AG04449 (cell line): ENCODE results near the gene HS6ST3.

Source experiments
- CTCF ChIA-PET: fragments of 350-600 bp; formaldehyde crosslinking; extraction: SDS; loops from one replicate; lab custom pipeline; 2021; ENCODE audit warnings: antibody characterized with exemption; lab: Yijun Ruan, JAX
- POLR2A ChIA-PET: fragments of 400-600, 350-600 bp; formaldehyde crosslinking; extraction: SDS; loops from one replicate; lab custom pipeline; 2020; ENCODE audit warnings: antibody characterized with exemption, inconsistent platforms; lab: Yijun Ruan, JAX
- DNase-seq: peaks from one replicate; pipeline ENCODE4 v3.0.0-alpha.2; 2010; ENCODE audit warnings: low read depth, low spot score
- H3K4me3 ChIP-seq: 2 replicates; pipeline ENCODE4 v1.5.1; 2011; ENCODE audit warnings: low read depth, mild to moderate bottlenecking, control low read depth, low read length
- TF ChIP-seq, protein P1 (sequence below): IDR thresholded peaks from one replicate; pipeline ENCODE4 v1.5.1; 2011; ENCODE audit warnings: mild to moderate bottlenecking, moderate library complexity, low read length, control low read depth, inconsistent platforms; ENCODE audit not compliant: insufficient read depth; ENCODE audit errors: missing control alignments

Gene HS6ST3

DNA sequence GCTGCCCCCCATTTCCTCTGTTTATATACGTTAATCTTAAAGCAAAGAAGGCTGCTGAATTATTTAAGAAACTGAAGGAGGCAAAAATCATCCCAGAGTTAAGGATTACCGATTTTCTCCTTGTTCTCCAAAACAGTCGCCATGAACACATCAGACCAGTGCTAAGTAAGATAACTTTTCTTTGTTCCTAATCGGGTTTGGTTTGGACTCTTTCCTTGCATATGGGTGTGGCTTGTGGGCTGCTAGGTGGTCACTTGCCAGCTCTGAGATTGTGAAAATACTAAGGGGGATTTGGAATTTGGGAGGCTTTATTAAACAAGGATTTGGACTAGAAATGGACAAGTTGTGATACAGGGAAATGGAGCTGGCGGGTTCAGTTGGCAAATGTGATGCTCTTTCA is 692.3 kb downstream of the HS6ST3 start:
- ChIA-PET CTCF (no interaction called here), POLR2A (no interaction called here)
- DNase-seq = no peak
- no peak overlapping the region for H3K4me3 ChIP-seq
- TF ChIP-seq, protein P1, sequence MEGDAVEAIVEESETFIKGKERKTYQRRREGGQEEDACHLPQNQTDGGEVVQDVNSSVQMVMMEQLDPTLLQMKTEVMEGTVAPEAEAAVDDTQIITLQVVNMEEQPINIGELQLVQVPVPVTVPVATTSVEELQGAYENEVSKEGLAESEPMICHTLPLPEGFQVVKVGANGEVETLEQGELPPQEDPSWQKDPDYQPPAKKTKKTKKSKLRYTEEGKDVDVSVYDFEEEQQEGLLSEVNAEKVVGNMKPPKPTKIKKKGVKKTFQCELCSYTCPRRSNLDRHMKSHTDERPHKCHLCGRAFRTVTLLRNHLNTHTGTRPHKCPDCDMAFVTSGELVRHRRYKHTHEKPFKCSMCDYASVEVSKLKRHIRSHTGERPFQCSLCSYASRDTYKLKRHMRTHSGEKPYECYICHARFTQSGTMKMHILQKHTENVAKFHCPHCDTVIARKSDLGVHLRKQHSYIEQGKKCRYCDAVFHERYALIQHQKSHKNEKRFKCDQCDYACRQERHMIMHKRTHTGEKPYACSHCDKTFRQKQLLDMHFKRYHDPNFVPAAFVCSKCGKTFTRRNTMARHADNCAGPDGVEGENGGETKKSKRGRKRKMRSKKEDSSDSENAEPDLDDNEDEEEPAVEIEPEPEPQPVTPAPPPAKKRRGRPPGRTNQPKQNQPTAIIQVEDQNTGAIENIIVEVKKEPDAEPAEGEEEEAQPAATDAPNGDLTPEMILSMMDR = no peak

DNA sequence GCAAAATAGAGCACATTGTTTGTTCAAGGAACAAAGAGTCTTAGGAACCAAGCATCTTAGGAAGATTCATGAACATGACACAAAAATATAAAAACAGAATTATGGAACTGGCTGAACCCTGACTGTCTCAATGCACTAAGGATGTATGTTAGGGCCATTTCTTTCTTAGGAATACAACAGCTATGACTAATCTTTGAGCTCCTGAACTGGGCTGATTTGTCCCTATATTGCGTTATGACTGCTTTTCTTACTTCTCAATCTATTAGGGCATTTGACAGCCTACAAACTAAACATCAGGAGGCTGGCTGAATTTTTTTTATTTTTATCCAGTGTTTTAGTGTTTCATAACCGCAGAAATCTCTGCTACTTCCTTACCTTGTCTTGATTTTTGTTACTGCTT is 693.1 kb downstream of the HS6ST3 start:
- no peak overlapping the region for H3K4me3 ChIP-seq
- TF ChIP-seq, protein P1 = no peak
- CTCF ChIA-PET = no interaction called here

DNA sequence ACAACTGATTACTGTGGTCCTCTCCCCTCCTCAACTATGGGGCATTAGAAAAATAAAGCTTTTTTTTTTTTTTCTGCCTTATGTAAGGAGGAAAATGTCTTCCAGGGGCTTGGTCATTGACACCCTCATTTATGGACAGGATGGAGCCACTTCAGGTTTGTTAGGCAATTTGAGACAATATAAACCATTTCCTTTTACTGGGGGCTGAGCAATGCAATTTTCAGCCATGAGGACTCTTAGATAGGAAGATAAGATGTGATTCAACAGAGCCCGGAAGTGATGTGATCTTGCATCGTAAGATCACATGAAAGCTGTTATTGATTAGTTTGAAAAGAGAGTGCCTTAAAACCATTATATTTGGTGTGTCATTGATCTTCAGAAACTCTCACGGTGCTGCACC is 693.6 kb downstream of the HS6ST3 start:
- ChIA-PET POLR2A (no interaction called here), CTCF (no interaction called here)
- no peak overlapping the region for H3K4me3 ChIP-seq
- no peak for DNase-seq
- TF ChIP-seq, protein P1 = no peak

More for the DNA sequence above, 693.1 kb downstream of the HS6ST3 start:
- no peak for DNase-seq
- POLR2A ChIA-PET = no interaction called here

DNA sequence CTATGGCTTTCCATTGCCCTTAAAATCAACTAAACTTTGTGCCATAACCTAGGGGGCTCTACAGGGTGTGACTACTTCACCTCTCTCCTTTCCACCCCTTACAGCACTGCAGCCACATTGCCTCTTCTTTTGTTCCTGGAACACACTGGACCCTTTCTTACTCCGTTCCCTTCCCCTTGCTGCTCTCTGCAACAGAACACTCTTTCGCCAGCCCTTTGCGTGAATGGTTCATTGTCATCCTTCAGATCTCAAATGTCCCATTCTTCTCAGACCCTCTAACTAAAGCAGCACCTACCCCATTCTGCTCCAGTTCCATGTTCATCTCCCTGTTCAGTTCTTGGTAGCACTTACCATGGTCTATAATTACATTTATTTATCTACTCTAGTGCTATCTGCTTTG is 696.1 kb downstream of the HS6ST3 start:
- ChIA-PET POLR2A (no interaction called here), CTCF (no interaction called here)
- TF ChIP-seq, protein P1 = no peak
- no peak for DNase-seq
- H3K4me3 ChIP-seq = no peak overlapping the region

DNA sequence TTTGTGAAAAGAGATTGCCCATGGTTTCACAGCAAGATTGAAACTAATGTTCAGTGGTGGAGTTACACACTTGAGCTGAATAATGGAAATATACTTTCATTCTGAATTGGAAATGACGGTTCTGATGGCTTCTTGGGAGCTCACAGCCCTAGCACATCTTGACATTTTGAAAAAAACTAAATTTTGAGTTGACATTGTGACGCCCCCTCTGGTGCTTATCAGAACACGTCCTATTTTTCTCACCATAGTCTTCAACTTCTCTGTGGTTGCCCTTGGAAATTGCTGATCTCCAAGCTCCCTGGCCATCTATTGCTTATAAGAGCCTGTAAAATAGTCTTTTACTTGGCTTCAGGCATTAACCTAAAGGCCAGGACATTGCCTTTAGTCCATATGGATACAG is 702.3 kb downstream of the HS6ST3 start:
- H3K4me3 ChIP-seq = no peak overlapping the region
- POLR2A ChIA-PET = no interaction called here
- TF ChIP-seq, protein P1 = no peak
- no peak for DNase-seq
- CTCF ChIA-PET = no interaction called here

DNA sequence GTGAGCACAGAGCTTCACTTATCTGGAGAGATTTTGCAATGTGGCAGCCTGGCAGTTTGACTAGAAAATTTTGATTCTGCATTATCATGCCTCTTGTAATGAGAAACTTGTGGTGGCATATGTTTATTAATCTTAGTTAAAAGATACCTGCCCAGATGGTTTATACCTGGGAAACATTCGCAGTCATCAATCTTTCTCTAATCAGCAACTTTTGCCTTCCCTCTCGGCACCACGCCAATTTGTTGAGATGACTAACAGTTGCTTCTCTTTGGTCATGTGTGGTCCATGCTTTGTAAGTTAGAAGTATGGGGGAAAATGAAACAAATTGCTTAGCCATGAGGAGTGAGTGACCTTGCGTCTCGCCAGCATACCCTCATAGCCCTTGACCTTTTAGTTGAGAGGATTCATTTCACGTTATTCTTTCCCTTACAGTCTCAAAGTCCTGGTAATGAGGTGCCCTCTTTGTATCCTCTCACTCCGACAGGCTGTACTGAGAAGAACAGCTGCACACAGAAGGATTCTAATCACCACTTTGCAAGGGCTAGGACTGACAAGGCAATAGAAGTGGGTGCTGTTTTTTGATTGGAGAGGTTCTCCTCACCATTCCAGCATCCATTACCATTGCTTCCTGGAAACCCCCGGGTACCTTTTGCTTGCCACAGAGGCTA is 703.0 kb downstream of the HS6ST3 start:
- TF ChIP-seq, protein P1 = no peak
- DNase-seq = no peak
- CTCF ChIA-PET = no interaction called here
- POLR2A ChIA-PET = no interaction called here
- H3K4me3 ChIP-seq = no peak overlapping the region
